Muscle layer of duodenum (tissue), 2 donors: ENCODE data around the gene RNASE2.
"Not testable (repeated sequence)": the region's sequence is repeated elsewhere in the genome, so short reads cannot be mapped to it uniquely, and the experiment has no call there.

Source experiments
- H3K27ac ChIP-seq: one replicate; pipeline ENCODE4 v1.7.0; 2013; ENCODE audit warnings: mild to moderate bottlenecking, low read length
- H3K27me3 ChIP-seq: one replicate; pipeline ENCODE4 v1.7.0; 2013; ENCODE audit warnings: low read depth, mild to moderate bottlenecking, control low read depth, low read length
- H3K36me3 ChIP-seq, 2 donors: one replicate each; pipeline ENCODE4 v1.7.0; 2013; ENCODE audit warnings: low read length in 2 of 2, control low read depth in 1 of 2, mild to moderate bottlenecking in 1 of 2; ENCODE audit not compliant: insufficient read depth in 2 of 2, control insufficient read depth in 1 of 2
- H3K4me1 ChIP-seq, 2 donors: one replicate each; pipeline ENCODE4 v1.7.0; 2013; ENCODE audit warnings: low read length in 2 of 2, mild to moderate bottlenecking in 2 of 2, control low read depth in 1 of 2, moderate library complexity in 1 of 2; ENCODE audit not compliant: insufficient read depth in 2 of 2, control insufficient read depth in 1 of 2
- H3K4me3 ChIP-seq, 2 donors: one replicate each; pipeline ENCODE4 v1.7.0; 2013; ENCODE audit warnings: low read length in 2 of 2, low read depth in 1 of 2, mild to moderate bottlenecking in 1 of 2
- H3K9me3 ChIP-seq, 2 donors: one replicate each; pipeline ENCODE4 v1.7.0; 2013; ENCODE audit warnings: low read length in 2 of 2, control low read depth in 1 of 2, mild to moderate bottlenecking in 1 of 2; ENCODE audit not compliant: control insufficient read depth in 1 of 2
- donor health status: healthy.

RNASE2 gene

GRCh38 chr14:20956376-20956976 lies 1.2 kb downstream of the RNASE2 start:
- Histone ChIP-seq H3K4me3 (no peak overlapping the region), H3K4me1 (no peaks in the 10 kb centered on the region), H3K27ac (no peak overlapping the region), H3K9me3 (no peaks in the 10 kb centered on the region), H3K36me3 (no peaks in the 10 kb centered on the region), H3K27me3 (no peaks in the 10 kb centered on the region)

GRCh38 chr14:20958946-20959345 lies 3.7 kb downstream of the RNASE2 start:
- H3K27me3 ChIP-seq, H3K9me3 ChIP-seq, H3K36me3 ChIP-seq: not testable (repeated sequence)

GRCh38 chr14:20969336-20969735 lies 14.0 kb downstream of the RNASE2 start:
- H3K4me1 ChIP-seq = no peaks in the 10 kb centered on the region
- H3K9me3 ChIP-seq = no peaks in the 10 kb centered on the region
- H3K36me3 ChIP-seq = no peaks in the 10 kb centered on the region
- no peaks in the 10 kb centered on the region for H3K27me3 ChIP-seq
- H3K4me3 ChIP-seq = no peak overlapping the region
- no peak overlapping the region for H3K27ac ChIP-seq

More at GRCh38 chr14:20958946-20959345, 3.7 kb downstream of the RNASE2 start:
- not testable (repeated sequence) for H3K4me3 ChIP-seq, H3K4me1 ChIP-seq, H3K27ac ChIP-seq

GRCh38 chr14:20970647-20970982 lies 15.3 kb downstream of the RNASE2 start:
- no peaks in the 10 kb centered on the region for H3K4me1 ChIP-seq
- no peaks in the 10 kb centered on the region for H3K36me3 ChIP-seq
- H3K9me3 ChIP-seq = no peaks in the 10 kb centered on the region
- no peaks in the 10 kb centered on the region for H3K27me3 ChIP-seq
- H3K4me3 ChIP-seq = peak overlapping the region; percentile 71 to 83
- no peak overlapping the region for H3K27ac ChIP-seq

GRCh38 chr14:20970983-20971704 lies 15.9 kb downstream of the RNASE2 start:
- no peaks in the 10 kb centered on the region for H3K27me3 ChIP-seq
- H3K27ac ChIP-seq = peak overlapping the region; percentile 23
- no peaks in the 10 kb centered on the region for H3K4me1 ChIP-seq
- H3K36me3 ChIP-seq = no peaks in the 10 kb centered on the region
- peak overlapping the region; percentile 71 to 83 for H3K4me3 ChIP-seq
- no peaks in the 10 kb centered on the region for H3K9me3 ChIP-seq

GRCh38 chr14:20971705-20972021 lies 16.4 kb downstream of the RNASE2 start:
- H3K9me3 ChIP-seq = no peaks in the 10 kb centered on the region
- peak overlapping the region; percentile 71 to 83 for H3K4me3 ChIP-seq
- H3K27ac ChIP-seq = no peak overlapping the region
- no peaks in the 10 kb centered on the region for H3K36me3 ChIP-seq
- no peaks in the 10 kb centered on the region for H3K27me3 ChIP-seq
- no peaks in the 10 kb centered on the region for H3K4me1 ChIP-seq

DNA sequence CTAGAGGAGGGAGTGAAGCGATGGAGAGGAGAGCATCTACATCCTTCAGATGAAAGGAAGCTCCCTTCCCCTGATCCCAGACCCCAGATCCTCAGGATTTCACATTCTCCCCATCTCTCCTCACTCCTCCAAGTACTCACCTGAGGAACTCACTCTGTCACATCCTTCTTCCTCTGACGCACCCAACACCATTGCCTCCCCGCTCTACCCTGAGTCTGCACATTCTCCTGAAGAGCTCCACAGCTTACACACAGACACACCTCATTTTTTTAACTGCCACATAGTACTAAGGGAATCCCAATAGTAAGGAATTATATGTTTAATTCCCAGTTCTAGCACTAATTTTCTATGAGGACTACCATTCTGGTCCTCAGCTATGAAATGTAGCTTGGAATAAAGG lies 18.2 kb downstream of the RNASE2 start:
- H3K27ac ChIP-seq = no peak overlapping the region

GRCh38 chr14:20976291-20976690 lies 21.0 kb downstream of the RNASE2 start:
- Histone ChIP-seq H3K27me3 (no peaks in the 10 kb centered on the region), H3K27ac (no peak overlapping the region), H3K4me3 (no peak overlapping the region), H3K9me3 (no peaks in the 10 kb centered on the region), H3K4me1 (no peaks in the 10 kb centered on the region), H3K36me3 (no peaks in the 10 kb centered on the region)

More for the DNA sequence above, 18.2 kb downstream of the RNASE2 start:
- Histone ChIP-seq H3K4me1 (no peaks in the 10 kb centered on the region), H3K36me3 (no peaks in the 10 kb centered on the region), H3K9me3 (no peaks in the 10 kb centered on the region), H3K27me3 (no peaks in the 10 kb centered on the region), H3K4me3 (no peak overlapping the region)

DNA sequence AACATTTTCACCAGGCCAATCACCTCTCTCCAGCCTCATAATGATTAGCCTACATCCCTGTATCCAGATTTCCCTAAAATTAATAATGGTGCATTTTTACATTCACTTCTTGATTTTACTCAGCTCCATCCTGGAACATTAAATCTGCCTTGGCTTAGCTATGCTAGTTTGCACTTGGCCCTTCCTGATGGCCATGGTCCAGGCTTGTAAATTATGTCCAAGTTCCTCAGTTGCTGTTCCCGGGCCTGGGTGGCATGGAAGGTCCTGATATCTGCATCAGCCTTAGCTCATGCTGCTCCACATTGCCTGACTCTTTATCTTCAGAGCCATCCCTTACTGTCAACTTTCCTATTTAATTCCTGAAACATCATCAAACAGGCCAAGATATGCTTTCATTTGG lies 23.4 kb downstream of the RNASE2 start:
- Histone ChIP-seq H3K4me3 (no peak overlapping the region), H3K4me1 (no peaks in the 10 kb centered on the region), H3K9me3 (no peaks in the 10 kb centered on the region), H3K27ac (no peak overlapping the region), H3K36me3 (no peaks in the 10 kb centered on the region), H3K27me3 (no peaks in the 10 kb centered on the region)

GRCh38 chr14:20980906-20981305 lies 25.6 kb downstream of the RNASE2 start:
- H3K9me3 ChIP-seq = no peaks in the 10 kb centered on the region
- no peaks in the 10 kb centered on the region for H3K4me1 ChIP-seq
- no peak overlapping the region for H3K27ac ChIP-seq
- no peak overlapping the region for H3K4me3 ChIP-seq
- no peaks in the 10 kb centered on the region for H3K27me3 ChIP-seq
- no peaks in the 10 kb centered on the region for H3K36me3 ChIP-seq

DNA sequence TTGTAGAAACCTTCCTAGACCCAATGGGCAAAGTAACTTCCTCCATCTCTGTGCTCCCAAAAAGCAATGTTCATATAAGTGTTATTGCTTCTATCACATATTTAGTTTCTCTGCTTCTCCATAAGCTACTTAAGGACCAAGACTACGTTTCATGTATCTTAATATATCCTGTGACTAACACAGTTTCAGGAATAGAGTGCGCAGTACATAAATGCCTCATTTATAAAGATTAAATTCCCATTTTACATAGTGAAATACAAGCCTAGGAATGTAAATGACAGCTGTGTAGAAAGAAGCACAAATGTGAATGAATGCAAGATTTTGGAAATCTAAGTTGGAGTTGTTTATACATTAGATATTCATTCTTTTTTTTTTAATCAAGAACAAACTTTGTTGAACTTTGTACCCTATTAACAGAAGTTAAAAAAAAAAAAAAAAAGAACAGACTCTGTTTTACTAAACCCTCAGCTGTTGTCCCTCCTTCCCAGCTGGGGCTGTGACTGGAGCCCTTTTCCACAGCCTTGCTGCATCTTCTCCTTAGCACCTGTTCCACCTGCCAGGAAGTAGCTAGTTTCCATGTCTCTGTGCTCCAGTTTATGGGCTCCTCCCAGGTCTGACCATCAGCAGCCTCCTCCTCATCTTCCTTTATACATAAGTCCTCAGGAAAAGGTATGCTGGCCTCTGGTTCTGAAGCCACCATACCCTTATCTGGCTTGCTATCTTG lies 27.5 kb downstream of the RNASE2 start:
- H3K27me3 ChIP-seq = no peaks in the 10 kb centered on the region
- H3K36me3 ChIP-seq = no peaks in the 10 kb centered on the region
- H3K4me1 ChIP-seq = no peaks in the 10 kb centered on the region
- no peak overlapping the region for H3K4me3 ChIP-seq
- no peaks in the 10 kb centered on the region for H3K9me3 ChIP-seq
- no peak overlapping the region for H3K27ac ChIP-seq
